ENCODE results near the gene RREB1. TPM values are rescaled to one million over a fixed set of nuclear protein-coding genes. Genes with fewer than 3 reads are reported as not detected.

RREB1 gene
- polyA plus RNA-seq, 12 donors: 14.2 to 31.9 (median 19.6) TPM; not detected in 1

GRCh38 chr6:7121700-7122241, 14.0 kb downstream of the RREB1 start:
- DNase-seq: no peak

DNA sequence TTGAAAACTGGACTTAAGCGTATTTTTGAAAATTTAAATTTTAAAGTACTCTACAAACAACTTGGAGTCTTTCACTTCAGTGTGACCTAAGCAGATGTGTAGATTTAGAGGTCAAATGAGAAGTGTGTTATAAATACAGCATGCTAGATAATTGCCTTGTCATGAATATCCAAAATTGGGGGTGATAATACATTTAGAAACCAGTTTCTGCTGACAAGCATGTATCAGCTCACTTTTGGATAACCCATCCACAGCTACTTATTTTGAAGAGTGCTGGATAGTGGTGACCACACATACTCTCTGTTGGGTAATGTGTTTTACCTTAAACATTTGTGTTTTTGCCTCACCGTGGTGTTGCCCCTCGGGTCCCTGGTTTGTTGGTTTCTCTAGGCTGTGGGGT, 14.9 kb downstream of the RREB1 start:
- no peak for DNase-seq

- DNase-seq: no peak
Observed at GRCh38 chr6:7124114-7124513, 16.4 kb downstream of the RREB1 start.

DNA sequence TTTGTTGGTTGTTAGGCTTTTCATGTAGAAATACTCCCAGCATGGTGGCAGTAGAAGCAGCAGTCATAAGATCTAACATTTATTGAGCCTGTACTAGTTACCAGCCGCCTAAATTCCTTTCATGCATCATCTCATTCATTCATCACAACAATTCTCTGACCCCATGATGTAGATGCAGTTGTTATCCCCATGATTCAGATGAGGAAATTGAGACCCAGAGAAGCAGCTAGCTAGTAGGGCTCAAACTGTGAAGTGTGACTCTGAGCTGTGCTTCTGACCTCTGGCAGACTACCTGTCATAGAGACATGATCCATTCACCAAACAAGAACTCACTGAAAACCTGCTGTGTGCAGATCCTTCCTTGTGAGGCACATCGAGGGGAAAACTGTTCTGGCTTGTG, 16.9 kb downstream of the RREB1 start:
- DNase-seq: no peak

- DNase-seq: no peak
Observed at GRCh38 chr6:7125290-7125689, 17.5 kb downstream of the RREB1 start.

- no peak for DNase-seq
Observed at GRCh38 chr6:7126754-7127153, 19.0 kb downstream of the RREB1 start.

- no peak for DNase-seq
Observed at GRCh38 chr6:7127680-7128079, 19.9 kb downstream of the RREB1 start.

GRCh38 chr6:7129360-7129759, 21.6 kb downstream of the RREB1 start:
- DNase-seq: no peak

DNA sequence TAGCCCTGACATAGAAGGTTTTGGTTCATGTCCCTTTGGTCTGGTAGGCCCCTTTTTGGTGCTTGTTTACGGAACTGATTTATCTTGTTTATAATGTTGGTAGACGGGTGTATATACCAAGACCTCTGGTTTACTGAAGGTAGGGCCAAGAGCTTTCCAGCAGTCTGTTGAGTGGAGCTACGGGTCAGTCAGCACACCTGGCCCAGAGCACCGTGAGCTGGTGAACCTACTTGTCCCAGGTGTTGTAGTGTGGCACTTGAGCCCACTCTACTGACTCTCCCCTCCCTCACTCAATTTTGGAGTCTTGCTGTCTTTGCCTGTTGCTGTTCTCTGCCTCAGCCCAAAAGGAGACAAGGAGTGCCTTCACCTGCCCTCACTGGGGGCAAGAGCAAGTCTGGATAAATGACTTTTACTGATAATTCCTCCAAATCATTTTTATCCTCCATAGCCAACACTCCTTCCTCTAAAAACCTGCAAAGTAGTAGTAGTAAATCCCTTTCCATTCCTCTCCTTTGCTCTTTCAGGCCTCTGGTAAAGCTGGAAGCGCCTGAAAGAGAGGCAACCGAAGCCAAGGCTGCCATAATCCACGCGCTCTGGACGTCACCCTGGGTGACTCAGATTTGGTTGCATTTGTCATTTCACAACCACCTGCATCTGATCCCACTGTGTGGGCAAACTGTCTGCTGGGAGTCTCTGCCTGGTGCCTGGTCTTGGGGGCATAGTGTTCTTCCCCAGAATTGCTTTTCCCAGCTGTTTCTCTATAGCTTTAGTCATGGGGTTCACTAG, 22.2 kb downstream of the RREB1 start:
- DNase-seq: no peak

- no peak for DNase-seq
Observed at GRCh38 chr6:7131390-7131789, 23.6 kb downstream of the RREB1 start.

- DNase-seq: no peak
Observed at GRCh38 chr6:7132398-7133035, 24.8 kb downstream of the RREB1 start.

GRCh38 chr6:7134999-7135745, 27.4 kb downstream of the RREB1 start:
- no peak for DNase-seq

- DNase-seq: no peak
Observed at GRCh38 chr6:7135755-7136154, 28.0 kb downstream of the RREB1 start.

GRCh38 chr6:7136859-7137334, 29.1 kb downstream of the RREB1 start:
- no peak for DNase-seq

- DNase-seq: peak; percentile 48
Observed at GRCh38 chr6:7137335-7138045, 29.7 kb downstream of the RREB1 start.

DNA sequence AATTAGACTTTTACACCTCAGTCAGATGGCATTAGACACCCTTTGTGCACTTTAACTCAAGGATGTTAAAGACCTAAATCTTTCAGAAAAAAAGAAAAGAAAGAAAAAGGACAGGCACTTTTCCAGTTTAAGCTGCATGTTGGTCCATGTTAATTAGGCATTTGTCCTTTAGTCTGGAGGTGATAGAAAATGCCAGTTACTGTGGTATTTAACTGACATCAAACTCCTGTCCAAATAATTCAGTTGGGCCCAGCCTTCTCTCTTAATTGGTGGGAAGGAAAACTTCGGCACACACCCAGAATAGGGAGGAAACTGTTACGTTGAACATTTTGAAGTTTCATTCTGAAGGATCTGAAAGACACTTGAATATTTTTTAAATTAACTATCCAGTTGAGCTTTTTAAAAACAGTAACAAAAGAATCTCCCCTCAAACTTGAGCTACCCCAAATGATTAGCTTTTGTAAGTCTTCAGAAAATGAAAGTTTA, 30.3 kb downstream of the RREB1 start:
- DNase-seq: no peak

GRCh38 chr6:7138921-7139358, 31.2 kb downstream of the RREB1 start:
- no peak for DNase-seq

GRCh38 chr6:7139835-7140470, 32.2 kb downstream of the RREB1 start:
- DNase-seq: no peak

- peak; percentile 79 for DNase-seq
Observed at GRCh38 chr6:7140631-7141378, 33.0 kb downstream of the RREB1 start.

DNA sequence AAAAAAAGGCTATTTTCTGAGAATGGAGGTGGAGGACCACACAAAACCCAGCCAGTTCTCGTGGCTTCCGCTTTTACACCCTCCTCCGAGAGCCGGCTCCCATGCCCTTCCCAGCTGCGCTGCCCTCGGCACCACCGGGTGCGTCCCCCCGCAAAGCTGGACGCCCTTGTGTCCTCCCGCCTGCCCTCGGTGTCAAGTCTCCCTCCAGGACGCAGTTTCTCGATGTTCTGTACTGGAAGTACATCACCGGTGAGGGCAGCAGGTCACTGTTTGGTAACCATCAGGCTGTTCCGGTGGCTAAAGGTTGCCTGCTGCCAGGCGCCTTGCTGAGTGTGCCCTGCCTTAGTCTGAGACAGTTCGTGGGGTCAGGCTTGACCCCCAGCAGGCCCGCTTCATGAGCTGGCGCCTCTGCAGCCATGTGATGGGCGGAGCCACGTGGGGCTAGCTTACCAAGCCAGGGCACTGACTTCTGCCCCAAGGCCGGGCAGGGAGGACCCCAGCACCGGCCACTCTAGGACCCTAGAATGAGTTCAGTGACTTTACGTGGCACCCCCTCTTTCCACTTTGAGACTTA, 34.6 kb downstream of the RREB1 start:
- DNase-seq: no peak

Data from muscle of arm (tissue), 12 donors.